Islet precursor cell (in vitro differentiated cells): ENCODE measurements around the gene VEPH1.
A peak's percentile ranks its signal among the peaks of the same experiment; 100 is the strongest.

Source experiments
- DNase-seq: peaks from one replicate; pipeline ENCODE4 v3.0.0-alpha.2; 2018

Gene VEPH1

DNA sequence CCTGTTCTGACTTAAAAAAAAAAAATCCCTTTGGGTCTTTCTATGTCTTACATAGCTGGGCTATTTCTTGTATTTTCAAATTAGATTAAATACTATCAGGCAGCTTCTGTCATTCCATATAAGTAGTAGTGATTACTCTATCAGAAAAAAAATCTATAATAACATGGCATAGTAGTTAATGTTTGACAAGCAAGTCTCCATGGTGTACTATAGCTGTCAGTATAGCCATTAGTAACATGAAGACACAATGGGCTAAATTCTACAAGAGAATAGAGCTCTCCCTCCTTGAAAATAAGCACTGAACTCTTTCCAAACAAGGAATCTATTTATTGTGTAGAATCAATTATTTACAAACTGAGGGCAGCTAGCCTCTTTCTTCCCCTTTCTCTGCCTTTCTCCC is 19.4 kb upstream of the VEPH1 start:
- DNase-seq: no peak

DNA sequence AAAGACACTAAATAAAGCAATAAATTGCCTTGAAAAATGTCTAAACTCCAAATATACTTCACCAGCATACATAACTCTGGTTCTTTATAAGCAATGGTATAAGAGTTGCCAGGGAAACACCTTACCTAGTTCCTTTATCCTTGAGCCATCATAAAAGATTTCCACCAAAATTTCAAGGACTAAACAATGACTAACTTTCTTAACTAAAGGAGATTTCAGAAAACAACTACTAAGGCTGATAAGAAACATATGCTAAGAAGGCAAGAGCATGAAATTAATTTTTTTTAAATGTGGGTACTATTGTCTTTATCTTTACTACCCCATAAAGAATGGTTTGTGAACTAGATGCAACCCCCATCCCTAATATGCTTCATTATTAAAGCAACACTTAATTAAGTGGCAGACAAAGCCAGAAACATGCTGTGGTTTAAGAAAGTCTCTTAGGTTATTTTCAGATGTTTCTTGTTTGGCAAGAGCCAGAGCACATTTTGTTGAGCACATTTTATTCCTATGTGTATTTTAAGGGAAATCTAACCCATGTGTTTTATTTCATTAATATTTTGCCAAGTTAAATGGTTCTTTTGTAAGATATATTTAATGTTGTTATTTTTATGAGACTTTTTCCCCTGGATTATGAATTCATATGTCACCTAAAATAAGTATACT is 17.4 kb upstream of the VEPH1 start:
- DNase-seq: no peak

DNA sequence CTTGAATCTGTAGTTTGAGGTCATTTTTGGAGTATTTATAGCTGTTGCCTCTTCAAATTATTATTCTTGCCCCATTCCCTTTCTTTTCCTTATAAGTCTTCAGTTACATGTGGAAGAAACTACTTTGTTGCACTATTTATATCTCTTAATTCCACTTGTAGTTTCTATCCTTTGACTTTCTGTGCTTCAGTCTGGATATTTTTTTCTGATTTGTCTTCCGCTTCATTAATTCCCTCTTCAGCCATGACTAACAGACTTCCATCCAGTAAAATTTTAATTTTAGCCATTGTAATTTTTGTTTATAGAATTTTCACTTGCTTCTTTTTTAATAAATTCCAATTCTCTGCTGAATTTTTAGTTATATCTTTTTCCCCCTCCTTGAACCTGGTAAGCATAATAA is 15.7 kb upstream of the VEPH1 start:
- DNase-seq: no peak

DNA sequence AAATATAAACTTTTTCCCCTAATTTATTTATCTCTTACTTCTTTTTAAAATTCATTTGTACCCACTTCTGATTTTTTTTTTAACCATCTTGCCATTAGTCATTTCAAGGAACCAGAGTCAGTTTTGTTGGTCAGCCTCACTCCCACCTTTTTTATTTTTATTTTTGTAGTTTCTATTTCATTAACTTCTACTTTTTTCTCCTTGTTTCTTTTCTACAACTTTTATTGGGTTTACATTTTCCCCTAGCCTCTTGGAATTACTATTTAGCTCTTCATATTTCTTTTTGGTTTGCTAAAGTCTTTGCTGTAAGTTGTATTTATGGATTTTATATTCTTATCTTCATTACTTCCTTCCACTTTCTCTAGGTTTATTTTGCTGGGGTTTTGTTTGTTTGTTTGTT is 13.7 kb upstream of the VEPH1 start:
- no peak for DNase-seq

DNA sequence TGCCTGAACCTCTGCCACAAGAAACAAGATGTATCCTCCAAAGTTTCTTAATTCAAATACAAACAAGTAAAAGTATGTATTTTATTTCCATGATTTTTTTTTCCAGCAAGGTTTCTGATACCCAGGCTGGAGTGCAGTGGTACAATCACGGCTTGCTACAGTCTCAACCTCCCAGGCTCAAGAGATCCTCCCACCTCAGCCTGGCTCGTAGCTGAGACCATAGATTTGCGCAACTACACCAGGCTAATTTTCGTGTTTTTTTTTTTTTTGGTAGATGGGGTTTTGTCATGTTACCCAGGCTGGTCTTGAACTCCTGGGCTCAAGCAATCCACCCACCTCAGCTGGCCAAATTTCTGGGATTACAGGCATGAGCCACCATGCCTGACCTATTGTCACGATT is 12.2 kb upstream of the VEPH1 start:
- DNase-seq: no peak

DNA sequence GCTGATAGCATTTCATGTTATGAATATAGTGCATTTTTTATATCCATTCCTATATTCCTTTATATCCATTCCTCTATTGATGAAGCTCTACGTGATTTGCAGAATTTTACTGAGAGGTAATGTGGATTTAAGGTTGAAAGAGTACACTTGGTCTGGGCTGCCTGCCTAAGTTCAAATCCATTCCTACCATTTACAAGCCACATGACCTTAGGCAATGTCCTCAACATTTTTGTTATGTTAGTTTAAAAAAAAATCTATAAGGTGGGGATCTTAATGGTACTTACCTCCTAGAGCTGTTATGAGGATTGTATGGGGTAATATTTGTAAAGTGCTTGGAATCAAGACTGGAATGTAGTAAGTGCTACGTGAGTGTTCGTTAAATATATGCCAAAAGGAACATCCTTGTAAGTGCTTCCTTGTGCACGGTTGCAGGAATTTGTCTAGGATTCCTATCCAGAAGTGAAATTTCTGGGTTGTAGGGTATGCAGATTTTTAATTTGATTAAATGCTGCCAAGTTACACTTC is 11.2 kb upstream of the VEPH1 start:
- no peak for DNase-seq

DNA sequence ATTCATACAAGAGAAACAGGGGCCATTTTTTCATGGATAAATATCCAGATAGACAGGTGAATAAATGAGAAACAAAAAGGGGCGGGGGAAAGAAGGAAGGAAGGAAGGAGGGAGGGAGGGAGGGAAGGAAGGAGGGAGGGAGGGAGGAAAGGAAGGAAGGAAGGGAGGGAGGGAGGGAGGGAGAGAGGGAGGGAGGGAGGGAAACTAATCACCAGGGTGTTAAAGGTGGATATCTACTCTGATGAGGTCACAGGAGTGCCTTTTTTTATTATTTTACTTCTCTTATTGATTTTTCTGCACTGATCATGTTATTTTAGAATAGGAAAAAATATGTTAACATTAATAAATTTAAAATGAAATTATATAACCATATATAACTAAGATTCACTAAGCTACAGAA is 10.4 kb upstream of the VEPH1 start:
- DNase-seq: no peak

DNA sequence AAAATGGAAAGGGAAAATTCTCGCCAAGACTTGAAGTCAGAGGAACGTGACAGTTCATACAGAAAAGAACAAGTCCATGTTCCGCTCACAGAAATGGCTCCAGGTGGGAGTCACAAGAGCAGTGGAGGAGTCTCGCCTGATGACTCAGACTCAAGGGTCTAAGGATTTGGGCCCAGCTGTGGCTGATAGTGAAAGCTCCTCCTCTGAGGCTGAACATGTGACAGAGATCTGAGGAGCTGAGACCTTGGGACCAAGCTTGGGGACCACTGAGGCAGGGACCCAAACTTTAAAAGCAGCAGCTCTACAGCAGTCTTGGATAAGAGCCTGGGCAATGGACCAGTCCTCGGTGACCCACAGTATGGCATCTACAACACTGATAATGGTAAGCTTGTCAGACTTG is 9.3 kb upstream of the VEPH1 start:
- DNase-seq: no peak

DNA sequence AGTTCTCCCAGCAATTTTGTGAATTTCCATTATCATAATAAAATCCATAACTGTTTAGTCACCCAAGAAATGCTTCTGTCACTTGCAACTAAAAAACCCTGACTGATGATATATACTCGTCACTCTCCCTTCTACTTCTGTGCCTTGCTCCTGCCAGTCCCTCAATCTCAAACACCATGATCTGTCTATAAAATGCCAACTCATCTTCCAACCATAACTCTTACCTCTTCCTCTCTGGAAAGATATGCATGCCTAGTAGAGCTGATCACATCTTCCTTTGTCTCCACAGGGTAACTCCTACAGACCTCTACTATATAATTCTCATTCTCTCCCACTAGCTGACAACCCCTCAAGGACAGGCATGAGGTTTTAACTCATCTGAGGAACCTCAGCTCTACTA is 5.2 kb upstream of the VEPH1 start:
- DNase-seq: no peak

DNA sequence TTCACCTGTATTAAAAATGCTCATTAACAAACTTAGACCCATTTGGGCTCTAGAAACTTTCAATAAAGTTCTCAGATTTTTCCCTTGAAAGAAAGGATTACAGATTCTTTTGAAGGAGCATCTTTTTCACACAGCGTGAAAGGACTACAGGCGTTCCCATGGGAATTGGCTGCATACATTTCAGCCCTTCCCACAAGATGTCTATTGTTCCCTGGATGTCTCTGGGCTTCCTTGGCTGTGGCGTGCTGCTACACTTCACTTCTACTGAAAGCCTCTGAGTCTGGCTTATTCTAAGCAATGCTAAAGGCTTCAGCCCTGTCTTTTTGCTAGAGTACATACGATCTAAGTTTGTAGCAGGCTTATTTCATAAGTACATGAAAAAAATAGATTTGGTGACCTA is 1.4 kb downstream of the VEPH1 start:
- DNase-seq: peak; percentile 65

DNA sequence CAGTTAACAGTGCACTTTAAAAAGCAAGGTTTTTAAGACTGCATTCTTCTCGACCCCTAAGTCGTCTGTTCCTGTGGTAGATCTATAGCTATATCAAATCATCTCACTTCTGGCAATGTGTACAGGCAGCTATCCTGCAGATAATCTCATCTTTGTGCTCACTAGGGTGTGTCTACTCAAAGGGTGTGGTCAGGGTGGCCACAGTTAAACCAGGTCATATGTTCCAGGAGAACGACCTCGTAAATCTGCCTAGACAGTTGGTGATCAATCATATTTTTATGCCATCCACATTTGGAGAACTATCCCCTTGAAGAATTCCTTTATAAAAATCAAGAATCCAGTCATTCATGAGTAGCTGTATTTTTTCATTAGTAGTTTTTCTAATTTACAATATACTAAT is 3.0 kb downstream of the VEPH1 start:
- no peak for DNase-seq

DNA sequence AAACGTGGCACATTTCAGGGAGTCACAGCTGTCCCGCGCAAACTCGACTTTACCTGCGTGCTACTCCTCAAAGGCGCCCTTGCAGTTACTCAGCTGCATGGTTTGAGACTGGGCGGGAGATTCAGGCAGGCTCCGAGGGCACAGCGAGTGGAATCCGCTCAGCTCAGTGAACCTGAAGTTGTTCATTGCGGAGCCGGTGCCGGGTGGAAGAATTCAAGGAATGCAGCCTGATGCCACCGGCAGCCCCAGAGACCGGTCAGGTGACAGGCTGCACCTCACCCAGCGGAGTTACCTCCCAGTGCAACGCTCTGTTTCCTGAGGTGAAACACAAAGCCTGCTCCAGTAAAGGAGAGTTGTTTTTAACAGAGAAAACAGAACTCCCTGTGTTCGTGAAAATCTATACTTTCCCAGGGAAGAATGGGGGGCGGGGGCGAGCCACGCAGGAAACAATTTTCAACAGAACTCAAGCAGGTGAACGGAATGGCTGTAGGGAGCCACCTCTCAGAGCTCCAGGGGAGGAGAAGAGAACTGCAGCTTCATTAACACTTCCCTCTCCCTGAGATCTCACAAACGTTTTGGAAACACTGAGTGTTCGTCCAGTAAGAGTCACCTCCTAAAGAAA is 3.8 kb downstream of the VEPH1 start:
- peak; percentile 96 for DNase-seq

DNA sequence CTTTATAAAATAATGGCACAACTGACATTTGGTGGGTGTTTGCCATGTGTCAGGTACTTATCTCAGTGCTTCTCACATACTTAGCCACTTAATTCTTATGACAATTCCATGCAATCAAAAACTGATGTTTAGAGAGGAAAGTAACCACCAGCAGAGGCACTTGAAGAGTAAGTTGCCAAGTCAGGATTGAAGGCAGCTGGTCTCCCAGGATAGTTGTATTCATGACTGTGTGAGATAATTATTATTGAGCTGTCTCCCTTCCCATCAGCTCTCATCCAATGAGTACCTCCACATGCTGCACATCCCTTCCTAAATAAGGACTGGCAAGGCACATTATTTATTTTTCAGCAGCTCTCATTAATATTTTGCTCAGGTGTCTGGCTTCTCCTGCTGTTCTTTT is 4.8 kb downstream of the VEPH1 start:
- no peak for DNase-seq

DNA sequence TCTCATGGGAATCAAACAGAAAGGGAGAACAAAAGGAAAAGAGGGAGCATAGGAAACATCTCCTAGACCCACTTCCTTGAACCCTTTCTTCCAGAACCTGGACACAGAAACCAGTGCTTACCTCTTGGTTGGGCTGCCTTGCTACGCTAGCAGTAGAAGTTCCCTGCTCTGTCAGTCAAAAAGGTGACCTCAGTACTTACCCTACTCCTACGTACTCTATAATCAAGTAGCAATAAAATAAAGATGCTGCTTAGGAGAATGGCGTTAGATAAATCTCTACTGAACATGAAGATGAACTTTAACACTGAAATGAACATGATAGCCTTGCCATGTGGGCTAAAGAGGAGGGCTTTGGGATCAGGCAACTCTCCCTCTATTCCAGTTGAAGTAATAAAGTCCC is 7.4 kb downstream of the VEPH1 start:
- DNase-seq: no peak

DNA sequence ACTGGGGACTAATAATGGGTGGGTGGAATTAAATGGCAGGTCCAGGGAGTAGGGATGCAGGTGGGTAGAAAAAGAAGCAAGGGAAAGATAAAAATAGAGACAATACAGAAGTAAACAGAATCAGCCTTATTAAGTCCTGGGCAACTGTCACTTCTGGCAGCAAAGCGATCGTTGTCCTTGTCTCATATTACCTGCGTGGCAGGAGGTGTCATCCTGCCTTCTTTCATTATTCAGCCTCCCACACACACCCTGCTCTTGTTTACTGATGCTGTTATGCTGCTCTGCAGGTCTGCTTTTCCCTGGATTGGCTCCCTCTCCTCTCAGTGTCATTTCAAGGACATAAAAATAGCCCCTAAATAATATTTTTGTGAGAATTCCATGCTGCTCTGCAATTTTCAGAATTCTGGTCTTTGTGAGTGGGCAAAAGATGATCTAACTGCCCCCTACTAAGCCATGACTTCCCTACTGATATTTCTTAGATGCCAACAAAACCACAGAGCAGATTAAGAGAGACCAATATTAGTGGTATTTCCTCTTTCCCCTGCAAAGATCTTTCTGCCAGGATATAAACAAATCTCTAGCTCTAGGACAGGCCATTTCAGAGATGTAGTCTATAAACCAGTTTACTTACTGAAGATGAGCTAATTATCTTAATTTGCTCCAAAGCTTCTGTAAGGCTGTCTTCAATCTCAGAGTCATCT is 8.5 kb downstream of the VEPH1 start:
- no peak for DNase-seq

DNA sequence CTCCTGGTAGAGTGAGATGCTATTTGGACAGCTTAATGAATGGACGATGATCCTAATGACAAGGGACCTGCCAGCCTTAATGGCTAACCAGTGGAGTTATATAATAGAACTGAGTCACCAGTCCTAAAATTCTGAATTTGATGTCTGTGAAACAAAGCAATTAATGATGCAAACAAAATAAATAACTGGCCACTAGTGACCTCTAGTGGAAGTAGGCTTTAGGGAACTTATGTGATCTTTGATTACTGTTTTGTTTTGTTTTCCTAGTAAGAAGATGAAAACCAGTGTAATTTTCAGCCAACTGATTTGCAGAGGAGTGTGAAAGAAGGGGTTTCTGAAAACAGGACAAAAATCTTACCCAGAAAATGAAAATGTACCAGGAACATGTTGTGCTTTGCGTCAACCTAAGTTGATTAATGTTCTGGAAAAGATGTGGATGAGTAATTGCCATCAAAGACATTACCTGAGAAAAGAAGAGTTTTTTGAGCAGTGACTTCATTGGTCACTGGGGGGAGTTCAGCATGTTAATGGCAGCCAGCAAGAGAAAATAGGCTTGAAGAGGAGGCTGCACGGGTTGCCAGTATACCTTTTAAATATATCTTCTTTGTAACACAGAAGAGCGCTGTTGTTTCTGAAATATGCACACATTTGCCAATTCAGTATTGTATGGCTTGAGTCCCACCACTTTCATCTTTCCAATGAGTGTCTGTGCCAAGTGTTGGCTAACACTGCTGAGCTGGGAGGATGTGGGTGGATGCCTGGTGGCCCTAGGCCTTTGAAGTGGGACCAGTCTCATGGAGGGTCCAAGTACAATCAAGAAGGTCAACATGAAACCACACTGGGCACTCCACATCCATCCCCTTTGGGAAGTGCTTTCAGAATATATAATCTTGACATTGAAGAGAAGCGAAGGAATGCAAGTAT is 9.3 kb downstream of the VEPH1 start:
- DNase-seq: no peak

DNA sequence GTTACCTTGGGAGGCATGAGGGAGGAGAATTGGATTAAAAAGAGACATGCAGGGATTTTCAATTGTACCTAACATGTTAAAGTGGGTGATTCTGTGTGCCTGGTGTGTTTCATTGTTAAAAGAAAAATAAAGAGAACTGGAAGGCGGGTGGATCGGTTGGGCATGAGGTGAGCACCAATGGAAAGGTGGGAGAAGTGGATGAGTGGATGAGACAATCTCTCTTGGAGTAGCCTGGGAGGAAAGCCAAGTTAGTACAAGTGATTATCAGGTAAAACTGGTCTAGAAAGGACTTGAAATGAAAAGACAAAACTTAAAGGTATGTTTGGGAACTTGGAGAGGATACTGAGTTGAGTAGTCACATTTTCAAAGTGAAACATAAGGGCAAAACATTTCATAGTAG is 12.1 kb downstream of the VEPH1 start:
- DNase-seq: no peak

DNA sequence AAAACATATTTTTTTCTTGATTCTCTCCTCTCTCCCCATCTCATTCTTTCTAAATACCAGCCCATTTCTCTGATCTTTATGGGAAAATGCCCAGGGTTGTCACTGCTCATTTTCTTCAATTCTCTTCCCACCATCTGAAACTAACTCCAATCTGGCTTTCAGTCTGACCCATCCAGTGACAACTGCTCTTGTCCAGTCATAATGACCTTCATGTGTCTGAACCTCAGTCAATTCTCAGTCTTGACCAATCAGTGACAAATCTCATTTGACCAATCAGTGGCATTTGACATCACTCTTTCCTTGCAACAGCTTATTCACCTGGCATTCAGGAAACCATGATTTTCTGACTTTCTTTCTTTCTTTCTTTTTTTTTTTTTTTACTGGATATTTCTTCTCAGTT is 15.1 kb downstream of the VEPH1 start:
- no peak for DNase-seq

DNA sequence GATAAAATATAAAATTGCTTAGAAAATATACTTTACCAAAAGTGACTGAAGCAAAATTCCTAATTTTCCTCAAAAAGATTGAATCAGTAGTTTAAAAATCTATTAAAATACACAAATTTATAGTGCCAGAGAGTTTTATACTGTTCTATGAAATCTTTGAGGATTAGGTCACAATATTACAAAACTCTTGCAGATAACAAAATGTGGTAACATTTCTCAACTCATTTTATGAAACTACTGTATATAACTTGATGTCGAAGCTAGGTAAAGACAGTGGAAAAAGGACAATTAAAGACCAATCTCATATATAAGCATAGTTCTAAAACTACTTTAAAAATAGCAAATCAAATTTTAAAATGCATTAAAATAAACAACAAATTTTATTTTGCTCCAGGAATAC is 15.9 kb downstream of the VEPH1 start:
- no peak for DNase-seq

DNA sequence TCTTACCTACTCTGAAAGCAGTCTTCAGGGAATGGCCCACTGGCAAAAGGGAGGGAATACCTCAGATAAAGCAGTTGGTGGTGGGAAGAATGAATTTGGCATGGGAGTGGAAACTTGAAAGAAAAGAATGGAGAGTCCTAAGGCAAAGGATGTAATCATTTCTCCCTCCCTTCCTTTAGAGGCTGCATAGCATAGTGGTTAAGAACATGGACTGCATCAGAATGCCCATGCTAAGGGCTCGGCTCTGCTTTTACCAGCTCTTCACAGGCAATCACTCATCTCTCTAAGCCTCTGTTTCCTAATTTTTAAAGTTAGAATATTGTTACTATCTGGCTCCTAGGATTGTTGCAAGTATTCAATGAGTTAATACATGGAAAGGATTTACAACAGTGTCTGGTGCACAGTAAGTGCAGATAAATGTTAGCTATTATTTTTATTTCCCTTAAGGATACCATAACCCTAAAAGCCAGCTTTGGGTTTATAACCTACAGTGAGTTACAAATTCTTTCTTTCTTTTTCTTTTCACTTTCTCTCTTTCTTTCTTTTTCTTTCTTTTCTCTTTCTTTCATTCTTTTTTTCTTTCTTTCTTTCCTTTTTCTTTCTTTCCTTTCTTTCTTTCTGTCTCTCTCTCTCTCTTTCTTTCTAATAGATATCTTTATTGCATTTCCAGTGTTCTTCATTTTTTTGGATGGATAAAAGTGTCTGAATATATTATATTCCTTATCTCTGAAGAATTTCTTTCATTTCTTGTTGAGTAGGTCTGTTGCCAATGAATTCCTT is 23.6 kb downstream of the VEPH1 start:
- DNase-seq: no peak

DNA sequence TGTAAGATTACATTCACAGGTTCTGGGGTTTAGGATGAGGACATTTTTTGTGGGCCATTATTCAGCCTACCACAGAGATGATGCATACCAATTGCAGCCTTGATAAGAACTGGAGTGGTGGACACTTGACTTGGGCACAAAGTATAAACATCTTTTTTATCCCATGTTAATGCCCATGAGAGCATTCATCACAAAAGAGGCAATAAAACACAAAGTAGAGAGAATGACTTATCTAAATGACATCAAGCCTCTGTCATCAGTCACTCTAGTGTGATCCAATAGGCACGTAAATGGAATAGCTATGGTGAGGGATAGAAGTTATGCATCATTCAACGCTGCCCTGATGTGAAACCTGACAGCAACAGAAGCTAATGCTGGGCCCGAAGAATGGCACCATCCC is 25.8 kb downstream of the VEPH1 start:
- no peak for DNase-seq

DNA sequence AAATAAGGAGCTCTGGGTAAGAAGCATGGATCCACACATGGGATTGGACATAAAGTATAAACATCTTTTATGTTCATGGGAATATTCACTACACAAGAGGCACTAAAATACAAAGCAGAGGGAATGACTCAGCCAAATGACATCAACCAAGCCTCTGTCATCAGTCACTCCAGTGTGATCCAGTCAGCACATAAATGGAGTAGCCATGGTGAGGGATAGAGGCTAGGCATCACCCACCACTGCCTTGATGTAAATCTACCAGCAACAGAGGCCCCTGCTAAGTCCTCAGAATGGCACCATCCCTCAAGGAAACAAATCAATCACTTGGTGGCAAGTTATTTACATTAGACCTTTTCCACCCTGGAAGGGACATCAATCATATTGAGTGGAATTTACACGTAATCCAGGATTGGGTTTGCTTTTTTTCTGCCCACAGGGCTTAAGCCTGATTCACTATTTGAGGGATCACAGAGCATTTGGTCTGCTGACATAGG is 27.2 kb downstream of the VEPH1 start:
- DNase-seq: no peak
